Activated CD8-positive, alpha-beta T cell treated with anti-CD3 and anti-CD28 coated beads, Interleukin-2, amount 10 ng/mL, durations not matched to agents 7 days and 5 days (primary cell): Measurements from ENCODE around the gene ACSL5. TPM values are rescaled to one million over a fixed set of nuclear protein-coding genes. Genes with fewer than 3 reads are reported as not detected.
"Not testable (repeated sequence)": the region's sequence is repeated elsewhere in the genome, so short reads cannot be mapped to it uniquely, and the experiment has no call there.

Experiments used
- ATAC-seq: fragments of 150-1000 bp; cut with Tn5 transposase; one replicate; pipeline ENCODE4 v1.10.0; 2021; ENCODE audit warnings: moderate library complexity
- CTCF ChIA-PET: fragments of 350-600 bp; sonication (Branson Sonifier 250); formaldehyde crosslinking; loops from one replicate; lab custom pipeline; 2021; ENCODE audit warnings: antibody characterized with exemption; lab: Charles Lee
- POLR2A ChIA-PET: fragments of 350-600 bp; sonication (Branson Sonifier 250); formaldehyde crosslinking; loops from one replicate; lab custom pipeline; 2021; ENCODE audit warnings: antibody characterized with exemption; lab: Charles Lee
- DNase-seq: peaks from one replicate; pipeline ENCODE4 v3.0.0-alpha.2; 2020
- H3K27ac Mint-ChIP-seq: one replicate; pipeline ENCODE4 v1.8.0; 2021; ENCODE audit warnings: mild to moderate bottlenecking, mixed read lengths
- H3K27me3 Mint-ChIP-seq: one replicate; pipeline ENCODE4 v1.8.0; 2021; ENCODE audit warnings: low read depth, mixed read lengths
- H3K36me3 Mint-ChIP-seq: one replicate; pipeline ENCODE4 v1.8.0; 2021; ENCODE audit warnings: low read depth, mixed read lengths
- H3K4me1 Mint-ChIP-seq: one replicate; pipeline ENCODE4 v1.8.0; 2021; ENCODE audit warnings: low read depth, mixed read lengths
- H3K4me3 Mint-ChIP-seq: one replicate; pipeline ENCODE4 v1.8.0; 2021; ENCODE audit warnings: mild to moderate bottlenecking, mixed read lengths
- H3K9me3 Mint-ChIP-seq: one replicate; pipeline ENCODE4 v1.8.0; 2022; ENCODE audit warnings: mixed read lengths; ENCODE audit not compliant: insufficient read depth
- total RNA-seq, 2 experiments: library from RNA; stranded (reverse); gene quantifications; one replicate each; pipeline ENCODE4 v1.2.3, GENCODE V29; 2021

The ACSL5 gene
- total RNA-seq, 2 experiments from 2014 or later, result 50.7 to 53.1 TPM

- DNase-seq (no peak), ATAC-seq (no peak)
- no peaks in the 10 kb centered on the region for H3K9me3 Mint-ChIP-seq
- no peak overlapping the region for H3K27ac Mint-ChIP-seq
- ChIA-PET CTCF (no interaction called here), POLR2A (interaction anchor here (0.9 kb wide), 1 partner anchor 20 kb away, joined by 6 read pairs; no protein-coding TSS in a partner anchor)
- H3K4me1 Mint-ChIP-seq, result peaks cover 3% of the 10 kb centered on the region
- H3K36me3 Mint-ChIP-seq, result peaks cover 13% of the 10 kb centered on the region
- H3K4me3 Mint-ChIP-seq, result no peak overlapping the region
- H3K27me3 Mint-ChIP-seq, result no peaks in the 10 kb centered on the region
These were observed 22.1 kb downstream of the ACSL5 start for GRCh38 chr10:112395809-112396530.

- H3K27ac Mint-ChIP-seq, result no peak overlapping the region
- ATAC-seq (no peak), DNase-seq (no peak)
- ChIA-PET POLR2A (no interaction called here), CTCF (no interaction called here)
- peaks cover 15% of the 10 kb centered on the region for H3K36me3 Mint-ChIP-seq
- H3K4me3 Mint-ChIP-seq, result no peak overlapping the region
- H3K9me3 Mint-ChIP-seq, result no peaks in the 10 kb centered on the region
- peaks cover 3% of the 10 kb centered on the region for H3K4me1 Mint-ChIP-seq
- H3K27me3 Mint-ChIP-seq, result no peaks in the 10 kb centered on the region
These were observed 23.7 kb downstream of the ACSL5 start for GRCh38 chr10:112397592-112397991.

GRCh38 chr10:112402917-112403316 is 29.0 kb downstream of the ACSL5 start:
- ATAC-seq, result no peak
- ChIA-PET POLR2A (no interaction called here), CTCF (no interaction called here)
- Mint-ChIP-seq H3K9me3 (no peaks in the 10 kb centered on the region), H3K36me3 (peaks cover 54% of the 10 kb centered on the region), H3K4me3 (no peak overlapping the region), H3K27me3 (no peaks in the 10 kb centered on the region), H3K4me1 (no peaks in the 10 kb centered on the region), H3K27ac (no peak overlapping the region)
- no peak for DNase-seq

GRCh38 chr10:112404617-112405016 is 30.7 kb downstream of the ACSL5 start:
- DNase-seq (no peak), ATAC-seq (no peak)
- no peaks in the 10 kb centered on the region for H3K27me3 Mint-ChIP-seq
- POLR2A ChIA-PET, result interaction anchor here (0.5 kb wide), 1 partner anchor 182 kb away, joined by 3 read pairs; no protein-coding TSS in a partner anchor
- CTCF ChIA-PET, result no interaction called here
- no peak overlapping the region for H3K4me3 Mint-ChIP-seq
- H3K4me1 Mint-ChIP-seq, result no peaks in the 10 kb centered on the region
- H3K9me3 Mint-ChIP-seq, result no peaks in the 10 kb centered on the region
- H3K36me3 Mint-ChIP-seq, result peaks cover 59% of the 10 kb centered on the region
- H3K27ac Mint-ChIP-seq, result no peak overlapping the region

GRCh38 chr10:112406806-112407205 is 32.9 kb downstream of the ACSL5 start:
- H3K27ac Mint-ChIP-seq, H3K27me3 Mint-ChIP-seq, H3K9me3 Mint-ChIP-seq, CTCF ChIA-PET, ATAC-seq, H3K4me1 Mint-ChIP-seq, H3K4me3 Mint-ChIP-seq, DNase-seq, POLR2A ChIA-PET: not testable (repeated sequence)
- peaks cover 61% of the 10 kb centered on the region for H3K36me3 Mint-ChIP-seq

- no peaks in the 10 kb centered on the region for H3K9me3 Mint-ChIP-seq
- DNase-seq (no peak), ATAC-seq (no peak)
- no peak overlapping the region for H3K4me3 Mint-ChIP-seq
- CTCF ChIA-PET, result interaction anchor here (0.6 kb wide), 1 partner anchor 412 kb away, joined by 3 read pairs; no protein-coding TSS in a partner anchor
- no peak overlapping the region for H3K27ac Mint-ChIP-seq
- no peaks in the 10 kb centered on the region for H3K4me1 Mint-ChIP-seq
- peaks cover 61% of the 10 kb centered on the region for H3K36me3 Mint-ChIP-seq
- H3K27me3 Mint-ChIP-seq, result no peaks in the 10 kb centered on the region
- POLR2A ChIA-PET, result no interaction called here
These were observed 33.8 kb downstream of the ACSL5 start for GRCh38 chr10:112407696-112408095.

GRCh38 chr10:112409299-112409698 is 35.4 kb downstream of the ACSL5 start:
- DNase-seq, result no peak
- Mint-ChIP-seq H3K4me1 (no peaks in the 10 kb centered on the region), H3K27me3 (no peaks in the 10 kb centered on the region), H3K4me3 (no peak overlapping the region), H3K27ac (no peak overlapping the region), H3K9me3 (no peaks in the 10 kb centered on the region), H3K36me3 (peaks cover 59% of the 10 kb centered on the region)
- ATAC-seq, result no peak
- CTCF ChIA-PET, result no interaction called here
- POLR2A ChIA-PET, result interaction anchor here (0.8 kb wide), 1 partner anchor 16 kb away, joined by 3 read pairs; no protein-coding TSS in a partner anchor

GRCh38 chr10:112409755-112410154 is 35.8 kb downstream of the ACSL5 start:
- no peak for ATAC-seq
- no peaks in the 10 kb centered on the region for H3K4me1 Mint-ChIP-seq
- H3K36me3 Mint-ChIP-seq, result peaks cover 58% of the 10 kb centered on the region
- POLR2A ChIA-PET, result no interaction called here
- no peak overlapping the region for H3K27ac Mint-ChIP-seq
- no peak overlapping the region for H3K4me3 Mint-ChIP-seq
- no peak for DNase-seq
- no peaks in the 10 kb centered on the region for H3K9me3 Mint-ChIP-seq
- CTCF ChIA-PET, result no interaction called here
- H3K27me3 Mint-ChIP-seq, result no peaks in the 10 kb centered on the region

- DNase-seq, result no peak
- H3K9me3 Mint-ChIP-seq, result no peaks in the 10 kb centered on the region
- H3K27ac Mint-ChIP-seq, result no peak overlapping the region
- ChIA-PET CTCF (no interaction called here), POLR2A (no interaction called here)
- H3K4me3 Mint-ChIP-seq, result no peak overlapping the region
- no peaks in the 10 kb centered on the region for H3K27me3 Mint-ChIP-seq
- peaks cover 52% of the 10 kb centered on the region for H3K36me3 Mint-ChIP-seq
- ATAC-seq, result no peak
- no peaks in the 10 kb centered on the region for H3K4me1 Mint-ChIP-seq
These were observed 38.8 kb downstream of the ACSL5 start for GRCh38 chr10:112412696-112413095.

- H3K9me3 Mint-ChIP-seq, result no peaks in the 10 kb centered on the region
- no peak overlapping the region for H3K27ac Mint-ChIP-seq
- no peak overlapping the region for H3K4me3 Mint-ChIP-seq
- POLR2A ChIA-PET, result no interaction called here
- H3K4me1 Mint-ChIP-seq, result no peaks in the 10 kb centered on the region
- peaks cover 42% of the 10 kb centered on the region for H3K36me3 Mint-ChIP-seq
- DNase-seq (no peak), ATAC-seq (no peak)
- CTCF ChIA-PET, result interaction anchor here (1.3 kb wide), 1 partner anchor 13 kb away, joined by 3 read pairs; no protein-coding TSS in a partner anchor
- H3K27me3 Mint-ChIP-seq, result no peaks in the 10 kb centered on the region
These were observed 47.8 kb downstream of the ACSL5 start for GRCh38 chr10:112421731-112422130.

- Mint-ChIP-seq H3K9me3 (no peaks in the 10 kb centered on the region), H3K36me3 (peaks cover 48% of the 10 kb centered on the region), H3K4me3 (no peak overlapping the region), H3K4me1 (no peaks in the 10 kb centered on the region), H3K27me3 (no peaks in the 10 kb centered on the region), H3K27ac (no peak overlapping the region)
- ATAC-seq, result no peak
- ChIA-PET POLR2A (interaction anchor here (0.6 to 1.3 kb wide), 2 partner anchors 16 to 23 kb away, joined by 3 to 6 read pairs; partner anchors contain the start of gene VTI1A), CTCF (interaction anchor here (1.3 to 2.3 kb wide), 5 partner anchors 8 to 49 kb away, joined by 3 to 6 read pairs (median 5); no protein-coding TSS in a partner anchor)
- no peak for DNase-seq
These were observed 50.7 kb downstream of the ACSL5 start for GRCh38 chr10:112424651-112425050.

- no peak for DNase-seq
- H3K36me3 Mint-ChIP-seq, result peaks cover 51% of the 10 kb centered on the region
- no peaks in the 10 kb centered on the region for H3K4me1 Mint-ChIP-seq
- H3K9me3 Mint-ChIP-seq, result no peaks in the 10 kb centered on the region
- ChIA-PET CTCF (interaction anchor here (1.0 to 2.3 kb wide), 10 partner anchors 9 to 123 kb away, joined by 3 to 7 read pairs (median 4); partner anchors contain the start of genes VTI1A and ZDHHC6), POLR2A (interaction anchor here (1.3 kb wide), 1 partner anchor 21 kb away, joined by 6 read pairs; the partner anchor contains the start of gene VTI1A)
- ATAC-seq, result no peak
- H3K27me3 Mint-ChIP-seq, result no peaks in the 10 kb centered on the region
- H3K27ac Mint-ChIP-seq, result peak overlapping the region; percentile 48
- H3K4me3 Mint-ChIP-seq, result no peak overlapping the region
These were observed 52.2 kb downstream of the ACSL5 start for GRCh38 chr10:112426111-112426510.
